GM12878 (cell line): ENCODE data around the gene UTP25. TPM values are rescaled to one million over a fixed set of nuclear protein-coding genes. Genes with fewer than 3 reads are reported as not detected.

ENCODE experiments used
- ATAC-seq: fragments of 200-7000 bp; cut with Tn5 transposase; 3 replicates; pipeline ENCODE4 v1.9.1; 2020; ENCODE audit warnings: mild to moderate bottlenecking, moderate library complexity
- BruUV-seq: library from RNA; stranded (reverse); fragments of 400-500 nt; replicated peaks from 2 replicates; lab custom pipeline; 2021; lab: Mats Ljungman, UMichigan
- CTCF ChIA-PET: fragments of 300-600 bp; sonication (Branson Sonifier 250); formaldehyde crosslinking; extraction: SDS; loops from one replicate; lab custom pipeline; 2021; ENCODE audit warnings: inconsistent platforms; lab: Yijun Ruan, JAX
- POLR2A ChIA-PET: fragments of 350-600 bp; formaldehyde crosslinking; extraction: SDS; loops from one replicate; lab custom pipeline; 2021; ENCODE audit warnings: inconsistent platforms; lab: Charles Lee
- RAD21 ChIA-PET: fragments of 300-600 bp; sonication (Branson Sonifier 250); formaldehyde crosslinking; loops from one replicate; lab custom pipeline; 2023; ENCODE audit warnings: antibody characterized with exemption; ENCODE audit not compliant: unreplicated experiment; lab: Charles Lee
- SMC1A ChIA-PET: fragments of 300-600 bp; sonication (Branson Sonifier 250); formaldehyde crosslinking; loops from one replicate; lab custom pipeline; 2023; ENCODE audit not compliant: unreplicated experiment, uncharacterized antibody; lab: Charles Lee
- DNase-seq: peaks from one replicate; pipeline ENCODE4 v3.0.0-alpha.2; 2011; ENCODE audit warnings: low read depth, low spot score
- FAIRE-seq: peaks from 3 replicates; lab custom pipeline; 2011; peaks lifted over from hg19 to GRCh38; lab: Jason Lieb, UNC
- H2AFZ ChIP-seq: 2 replicates; pipeline ENCODE4 v1.6.0; 2011; ENCODE audit warnings: low read depth, low read length, control low read depth; ENCODE audit not compliant: control insufficient read depth
- H3K27ac ChIP-seq: 2 replicates; pipeline ENCODE4 v1.5.1; 2011; ENCODE audit warnings: control low read depth; ENCODE audit not compliant: control insufficient read depth, insufficient read depth
- H3K27me3 ChIP-seq, 2 experiments: replicated peaks in 1 of 2; 2 replicates each; pipeline versions ENCODE4 v1.6.0 to v1.6.1; 2011; ENCODE audit warnings: low read length in 1 of 2; ENCODE audit not compliant: control insufficient read depth in 2 of 2, insufficient read depth in 2 of 2
- H3K36me3 ChIP-seq, 2 experiments: 2 replicates each; pipeline ENCODE4 v1.5.1; 2011; ENCODE audit warnings: low read length in 1 of 2; ENCODE audit not compliant: control insufficient read depth in 2 of 2, insufficient read depth in 2 of 2
- H3K4me1 ChIP-seq: 2 replicates; pipeline ENCODE4 v1.6.1; 2011; ENCODE audit warnings: mild to moderate bottlenecking, low read length, moderate library complexity, mixed read lengths; ENCODE audit not compliant: control insufficient read depth, insufficient read depth
- H3K4me2 ChIP-seq: 2 replicates; pipeline ENCODE4 v1.6.0; 2011; ENCODE audit warnings: control low read depth; ENCODE audit not compliant: control insufficient read depth, insufficient read depth
- H3K4me3 ChIP-seq: fragments of 200-600 bp; sonication (generic); 2 replicates; pipeline ENCODE4 v1.5.1; 2016
- H3K79me2 ChIP-seq: 2 replicates; pipeline ENCODE4 v1.6.0; 2011; ENCODE audit warnings: low read length; ENCODE audit not compliant: control insufficient read depth, insufficient read depth
- H3K9ac ChIP-seq: 2 replicates; pipeline ENCODE4 v1.8.0; 2011; ENCODE audit warnings: low read length, control low read depth, mixed read lengths; ENCODE audit not compliant: control insufficient read depth, insufficient read depth
- H3K9me3 ChIP-seq: replicated peaks from 3 replicates; pipeline ENCODE4 v1.5.1; 2011; ENCODE audit warnings: mild to moderate bottlenecking, low read length; ENCODE audit not compliant: control insufficient read depth, insufficient read depth
- H4K20me1 ChIP-seq: 2 replicates; pipeline ENCODE4 v1.6.0; 2011; ENCODE audit not compliant: control insufficient read depth, insufficient read depth
- ATF7 ChIP-seq: fragments of 450-650 bp; IDR thresholded peaks from 2 replicates; pipeline ENCODE4 v1.6.1; 2016; ENCODE audit warnings: low read depth, mild to moderate bottlenecking
- BCL3 ChIP-seq: IDR thresholded peaks from 2 replicates; pipeline ENCODE4 v1.6.1; 2011; ENCODE audit warnings: borderline replicate concordance, low read depth, mild to moderate bottlenecking, moderate library complexity, low read length; ENCODE audit not compliant: insufficient read depth, poor library complexity, severe bottlenecking
- LARP7 ChIP-seq: fragments of 450-650 bp; IDR thresholded peaks from 2 replicates; pipeline ENCODE4 v1.6.1; 2017; ENCODE audit warnings: mild to moderate bottlenecking
- RFX5 ChIP-seq: IDR thresholded peaks from 2 replicates; pipeline ENCODE4 v1.6.1; 2011; ENCODE audit warnings: low read depth, low read length, improper control_type of control experiment
- SIX5 ChIP-seq: IDR thresholded peaks from 2 replicates; pipeline ENCODE4 v1.6.1; 2011; ENCODE audit warnings: mild to moderate bottlenecking, low read depth, low read length, moderate library complexity; ENCODE audit not compliant: severe bottlenecking
- SREBF1 ChIP-seq: IDR thresholded peaks from 2 replicates; pipeline ENCODE4 v1.6.1; 2012; ENCODE audit warnings: mild to moderate bottlenecking, low read length
- ZBED1 ChIP-seq: IDR thresholded peaks from 2 replicates; pipeline ENCODE4 v1.6.1; 2016; ENCODE audit warnings: borderline replicate concordance
- ZSCAN29 ChIP-seq: fragments of 450-650 bp; IDR thresholded peaks from 2 replicates; pipeline ENCODE4 v1.6.1; 2017; ENCODE audit warnings: mild to moderate bottlenecking, moderate library complexity
- WGBS: methylation state at CpG from one replicate; pipeline ENCODE4 v1.1.6; 2016; ENCODE audit warnings: low lambda C conversion rate; ENCODE audit not compliant: insufficient replicate concordance, insufficient coverage; ENCODE audit errors: missing lambda C conversion rate; 5-methylcytosine and 5-hydroxymethylcytosine counted together
- in situ Hi-C: fragments of 300-500 bp; cut with MboI; formaldehyde crosslinking; loops from 9 replicates; pipeline ENCODE4 v1.14.3; 2018; ENCODE audit warnings: mixed read lengths
- intact Hi-C: fragments of 100-400 bp; cut with micrococcal nuclease; formaldehyde crosslinking; loops from one replicate; pipeline ENCODE4 v1.14.2; 2022; ENCODE audit not compliant: unreplicated experiment
- polyA plus RNA-seq, 11 experiments: library from polyadenylated mRNA; depleted of rRNA in 4 of 11; unstranded in 6 of 11; stranded (reverse) in 5 of 11; fragments of >200 nt; fragmentation: Nextera tagmentation in 4 of 11; fragmentation: Illumina TruSeq in 1 of 11; extraction: Ambion mirVana in 4 of 11; extraction: Trizol in 1 of 11; gene quantifications; 1 replicate in 1 of 11; 2 replicates in 10 of 11; pipeline versions ENCODE4 v1.2.1 to v1.2.3, GENCODE V29; 2011 to 2016; ENCODE audit warnings: inconsistent platforms in 2 of 11, missing spikeins in 2 of 11, low read depth in 1 of 11
- total RNA-seq, 4 experiments: library from RNA; depleted of rRNA in 3 of 4; stranded (reverse); fragments of >200 nt in 3 of 4; fragmentation: Illumina TruSeq in 1 of 4; extraction: Trizol in 1 of 4; gene quantifications; 2 replicates each; pipeline versions ENCODE4 v1.2.1 to v1.2.3, GENCODE V29; 2013 to 2021

UTP25 gene
- total and polyA plus RNA-seq, 10 of the 15 experiments (the other 5 are each of a cell fraction or from before 2014, with no cell fraction given), result 3.0 to 13.3 (median 8.5) TPM

- intact Hi-C loops, result no loop called here
- ChIA-PET SMC1A (interaction anchor here (0.8 to 1.1 kb wide), 2 partner anchors 9 to 22 kb away, joined by 3 to 7 read pairs; no protein-coding TSS in a partner anchor), RAD21 (no interaction called here), POLR2A (no interaction called here)
- H4K20me1 ChIP-seq, result no peaks in the 10 kb centered on the region
- no peaks in the 10 kb centered on the region for H3K27me3 ChIP-seq
- in situ Hi-C loops, result no loop called here
- H3K27ac ChIP-seq, result no peak overlapping the region
- no peak for FAIRE-seq
- no peak overlapping the region for H3K9ac ChIP-seq
- H2AFZ ChIP-seq, result no peak overlapping the region
- no peak overlapping the region for H3K4me3 ChIP-seq
- no peak overlapping the region for H3K4me2 ChIP-seq
- H3K9me3 ChIP-seq, result no peaks in the 10 kb centered on the region
- TF ChIP-seq RFX5 (no peak), ZSCAN29 (no peak), ZBED1 (no peak), SIX5 (no peak), LARP7 (no peak)
- TF ChIP-seq, all 136 proteins: peak for 0
- BruUV-seq, result no TSS peak
- DNase-seq, result no peak
- no peak for ATAC-seq
- 7% methylated on average over 3 of the region's 3 CpGs for WGBS
- CTCF ChIA-PET, result interaction anchor here (1.0 kb wide), 1 partner anchor 9 kb away, joined by 3 read pairs; no protein-coding TSS in a partner anchor
- Histone ChIP-seq H3K4me1 (no peaks in the 10 kb centered on the region), H3K79me2 (no peaks in the 10 kb centered on the region), H3K36me3 (no peaks in the 10 kb centered on the region)
These were observed 63.0 kb downstream of the UTP25 start for GRCh38 chr1:209890641-209891330.

GRCh38 chr1:209893751-209894150, 66.0 kb downstream of the UTP25 start:
- no peak overlapping the region for H3K4me3 ChIP-seq
- H3K9ac ChIP-seq, result no peak overlapping the region
- ATAC-seq (no peak), DNase-seq (no peak), FAIRE-seq (no peak)
- H3K79me2 ChIP-seq, result no peaks in the 10 kb centered on the region
- H3K4me1 ChIP-seq, result no peaks in the 10 kb centered on the region
- TF ChIP-seq BCL3 (no peak), SREBF1 (no peak), ATF7 (no peak)
- H3K9me3 ChIP-seq, result no peaks in the 10 kb centered on the region
- ChIA-PET RAD21 (interaction anchor here (0.7 kb wide), 1 partner anchor 93 kb away, joined by 4 read pairs; no protein-coding TSS in a partner anchor), CTCF (no interaction called here), POLR2A (no interaction called here), SMC1A (no interaction called here)
- H3K36me3 ChIP-seq, result no peaks in the 10 kb centered on the region
- H3K27me3 ChIP-seq, result no peaks in the 10 kb centered on the region
- 43% methylated on average over 6 of the region's 6 CpGs for WGBS
- intact Hi-C loops (no loop called here), in situ Hi-C loops (no loop called here)
- H3K27ac ChIP-seq, result no peak overlapping the region
- BruUV-seq, result no TSS peak
- H2AFZ ChIP-seq, result no peak overlapping the region
- no peak overlapping the region for H3K4me2 ChIP-seq
- H4K20me1 ChIP-seq, result no peaks in the 10 kb centered on the region; the same call in 1 of the 2 replicates
